HL-60 (cell line): ENCODE data around the gene HSBP1L1.

Experiments used
- DNase-seq, 2 experiments: peaks; one replicate each; pipeline ENCODE4 v3.0.0-alpha.2; 2010 to 2020; ENCODE audit warnings: low read depth in 1 of 2, low spot score in 1 of 2
- H3K27ac ChIP-seq: fragments of 250-450 bp; sonication (Bioruptor Pico); replicated peaks from 2 replicates; pipeline ENCODE4 v1.5.1; 2020; ENCODE audit warnings: mild to moderate bottlenecking, moderate library complexity
- H3K27me3 ChIP-seq: fragments of 250-450 bp; sonication (Bioruptor Pico); 2 replicates; pipeline ENCODE4 v1.5.1; 2021; ENCODE audit warnings: mild to moderate bottlenecking, moderate library complexity; ENCODE audit not compliant: insufficient read depth, poor library complexity, severe bottlenecking
- H3K4me3 ChIP-seq: replicated peaks from 2 replicates; pipeline ENCODE4 v1.5.1; 2011; ENCODE audit warnings: mild to moderate bottlenecking, control low read depth, low read length; ENCODE audit not compliant: insufficient read depth
- GABPA ChIP-seq: IDR thresholded peaks from 2 replicates; pipeline ENCODE4 v1.6.1; 2012; ENCODE audit warnings: low read depth
- POLR2AphosphoS5 ChIP-seq: IDR thresholded peaks from 2 replicates; pipeline ENCODE4 v1.6.1; 2012; ENCODE audit warnings: low read depth
- SPI1 ChIP-seq: IDR thresholded peaks from 2 replicates; pipeline ENCODE4 v1.6.1; 2012; ENCODE audit warnings: low read depth, mild to moderate bottlenecking, borderline replicate concordance
- TF ChIP-seq, protein P1 (sequence below): IDR thresholded peaks from one replicate; pipeline ENCODE4 v1.5.1; 2011; ENCODE audit warnings: low read length, control low read depth, inconsistent platforms; ENCODE audit not compliant: insufficient read depth
- TF ChIP-seq, protein P2 (sequence below): IDR thresholded peaks from 2 replicates; pipeline ENCODE4 v1.6.1; 2012; ENCODE audit warnings: low read depth; ENCODE audit not compliant: insufficient replicate concordance

Gene HSBP1L1

DNA sequence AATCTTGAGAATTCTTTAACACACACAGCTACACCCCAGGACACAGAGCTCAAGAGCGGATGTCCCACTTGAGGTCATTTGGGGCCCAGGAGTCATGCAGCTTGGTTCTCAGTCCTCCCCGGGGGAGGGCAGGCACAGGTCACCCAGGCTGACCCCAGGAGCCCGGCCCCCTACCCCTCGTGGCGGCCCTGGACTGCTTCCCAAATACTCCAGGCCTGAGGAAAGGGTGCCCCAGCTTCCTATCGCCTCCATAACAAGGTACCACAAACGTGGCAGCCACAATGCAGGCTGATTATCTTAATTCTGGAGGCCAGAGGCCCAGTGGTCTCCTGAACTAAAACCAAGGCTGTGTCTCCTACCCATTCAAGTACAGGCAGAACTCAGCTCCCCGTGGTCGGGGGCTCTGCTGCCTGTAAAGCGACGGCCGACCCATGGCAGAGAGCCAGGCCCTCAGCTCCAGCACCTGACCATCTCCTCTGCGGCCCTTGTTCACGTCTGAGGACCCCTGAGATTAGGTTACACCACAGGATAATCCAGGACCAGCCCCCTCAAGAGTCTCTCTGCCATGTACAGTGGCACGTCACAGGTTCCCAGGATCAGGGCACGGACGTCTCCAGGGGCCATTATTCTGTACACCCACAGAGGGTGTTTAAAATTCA is 23.5 kb upstream of the HSBP1L1 start:
- H3K27ac ChIP-seq, result no peak overlapping the region
- H3K4me3 ChIP-seq, result no peak overlapping the region
- H3K27me3 ChIP-seq, result no peaks in the 10 kb centered on the region
- TF ChIP-seq, protein P1, sequence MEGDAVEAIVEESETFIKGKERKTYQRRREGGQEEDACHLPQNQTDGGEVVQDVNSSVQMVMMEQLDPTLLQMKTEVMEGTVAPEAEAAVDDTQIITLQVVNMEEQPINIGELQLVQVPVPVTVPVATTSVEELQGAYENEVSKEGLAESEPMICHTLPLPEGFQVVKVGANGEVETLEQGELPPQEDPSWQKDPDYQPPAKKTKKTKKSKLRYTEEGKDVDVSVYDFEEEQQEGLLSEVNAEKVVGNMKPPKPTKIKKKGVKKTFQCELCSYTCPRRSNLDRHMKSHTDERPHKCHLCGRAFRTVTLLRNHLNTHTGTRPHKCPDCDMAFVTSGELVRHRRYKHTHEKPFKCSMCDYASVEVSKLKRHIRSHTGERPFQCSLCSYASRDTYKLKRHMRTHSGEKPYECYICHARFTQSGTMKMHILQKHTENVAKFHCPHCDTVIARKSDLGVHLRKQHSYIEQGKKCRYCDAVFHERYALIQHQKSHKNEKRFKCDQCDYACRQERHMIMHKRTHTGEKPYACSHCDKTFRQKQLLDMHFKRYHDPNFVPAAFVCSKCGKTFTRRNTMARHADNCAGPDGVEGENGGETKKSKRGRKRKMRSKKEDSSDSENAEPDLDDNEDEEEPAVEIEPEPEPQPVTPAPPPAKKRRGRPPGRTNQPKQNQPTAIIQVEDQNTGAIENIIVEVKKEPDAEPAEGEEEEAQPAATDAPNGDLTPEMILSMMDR, result no peak
- TF ChIP-seq SPI1 (no peak), GABPA (no peak), POLR2AphosphoS5 (no peak)
- TF ChIP-seq, protein P2, sequence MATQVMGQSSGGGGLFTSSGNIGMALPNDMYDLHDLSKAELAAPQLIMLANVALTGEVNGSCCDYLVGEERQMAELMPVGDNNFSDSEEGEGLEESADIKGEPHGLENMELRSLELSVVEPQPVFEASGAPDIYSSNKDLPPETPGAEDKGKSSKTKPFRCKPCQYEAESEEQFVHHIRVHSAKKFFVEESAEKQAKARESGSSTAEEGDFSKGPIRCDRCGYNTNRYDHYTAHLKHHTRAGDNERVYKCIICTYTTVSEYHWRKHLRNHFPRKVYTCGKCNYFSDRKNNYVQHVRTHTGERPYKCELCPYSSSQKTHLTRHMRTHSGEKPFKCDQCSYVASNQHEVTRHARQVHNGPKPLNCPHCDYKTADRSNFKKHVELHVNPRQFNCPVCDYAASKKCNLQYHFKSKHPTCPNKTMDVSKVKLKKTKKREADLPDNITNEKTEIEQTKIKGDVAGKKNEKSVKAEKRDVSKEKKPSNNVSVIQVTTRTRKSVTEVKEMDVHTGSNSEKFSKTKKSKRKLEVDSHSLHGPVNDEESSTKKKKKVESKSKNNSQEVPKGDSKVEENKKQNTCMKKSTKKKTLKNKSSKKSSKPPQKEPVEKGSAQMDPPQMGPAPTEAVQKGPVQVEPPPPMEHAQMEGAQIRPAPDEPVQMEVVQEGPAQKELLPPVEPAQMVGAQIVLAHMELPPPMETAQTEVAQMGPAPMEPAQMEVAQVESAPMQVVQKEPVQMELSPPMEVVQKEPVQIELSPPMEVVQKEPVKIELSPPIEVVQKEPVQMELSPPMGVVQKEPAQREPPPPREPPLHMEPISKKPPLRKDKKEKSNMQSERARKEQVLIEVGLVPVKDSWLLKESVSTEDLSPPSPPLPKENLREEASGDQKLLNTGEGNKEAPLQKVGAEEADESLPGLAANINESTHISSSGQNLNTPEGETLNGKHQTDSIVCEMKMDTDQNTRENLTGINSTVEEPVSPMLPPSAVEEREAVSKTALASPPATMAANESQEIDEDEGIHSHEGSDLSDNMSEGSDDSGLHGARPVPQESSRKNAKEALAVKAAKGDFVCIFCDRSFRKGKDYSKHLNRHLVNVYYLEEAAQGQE, result no peak
- DNase-seq, result no peak

DNA sequence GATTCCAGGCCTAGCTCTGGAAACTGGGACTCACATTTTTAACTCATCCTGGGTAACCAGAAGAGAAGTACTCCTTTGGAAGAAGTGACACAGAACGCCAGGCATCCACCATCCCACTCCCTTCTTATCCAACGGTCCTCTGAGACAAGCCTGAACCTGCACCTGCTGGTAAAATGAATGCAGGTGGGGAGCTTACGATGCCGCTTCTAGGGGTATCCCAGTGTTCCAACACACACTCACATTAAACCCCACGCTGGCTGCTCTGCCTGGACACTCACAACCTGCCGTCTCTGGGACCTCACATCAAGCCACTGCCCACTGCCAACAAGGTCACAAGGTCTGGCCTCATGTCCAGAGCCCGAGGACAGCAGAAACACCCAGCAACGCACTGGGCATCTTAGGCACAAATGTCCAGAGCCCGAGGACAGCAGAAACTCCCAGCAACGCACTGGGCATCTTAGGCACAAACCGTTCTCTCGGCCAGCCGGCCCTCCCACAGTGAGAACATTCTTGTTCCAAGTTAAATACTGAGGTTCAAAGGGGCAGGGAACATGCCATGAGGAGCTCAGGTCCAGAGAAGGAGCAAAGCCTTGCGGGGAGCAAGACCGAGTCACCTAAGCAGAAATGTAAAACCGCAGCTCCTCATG is 22.8 kb upstream of the HSBP1L1 start:
- Histone ChIP-seq H3K27ac (no peak overlapping the region), H3K27me3 (no peaks in the 10 kb centered on the region)

DNA sequence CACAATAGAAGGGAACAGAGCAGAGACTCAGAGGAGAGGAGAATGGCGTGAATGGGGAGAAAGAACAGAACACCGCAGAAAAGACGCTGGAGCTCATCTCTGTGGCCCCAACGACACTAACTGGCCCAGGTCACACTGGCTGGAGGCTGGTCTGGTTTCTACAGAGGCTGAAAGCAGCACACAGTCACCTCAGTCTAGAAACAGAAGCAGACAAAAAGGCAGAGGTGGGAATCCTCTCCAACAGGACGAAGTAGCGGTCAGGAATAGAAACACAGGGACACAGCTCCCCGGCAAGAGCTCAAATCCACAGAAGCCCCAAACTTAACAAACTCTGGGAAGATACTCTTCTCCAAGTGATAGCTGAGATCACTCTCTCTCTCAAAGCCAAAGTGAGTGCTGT is 22.2 kb upstream of the HSBP1L1 start:
- H3K27me3 ChIP-seq, result no peaks in the 10 kb centered on the region
- TF ChIP-seq, protein P1, result no peak
- TF ChIP-seq, protein P2, result no peak
- TF ChIP-seq POLR2AphosphoS5 (no peak), GABPA (no peak), SPI1 (no peak)
- H3K27ac ChIP-seq, result no peak overlapping the region
- H3K4me3 ChIP-seq, result no peak overlapping the region
- no peak for DNase-seq

More for the DNA sequence above, 22.8 kb upstream of the HSBP1L1 start:
- TF ChIP-seq, protein P1, result no peak
- TF ChIP-seq GABPA (no peak), SPI1 (no peak), POLR2AphosphoS5 (no peak)
- TF ChIP-seq, protein P2, result no peak
- H3K4me3 ChIP-seq, result no peak overlapping the region
- no peak for DNase-seq
